GM18909 (cell line): ENCODE measurements around the gene RARB.

Source experiments
- ATAC-seq: cut with Tn5 transposase; IDR thresholded peaks from one replicate; pipeline ENCODE4 v1.9.1; 2021; ENCODE audit warnings: mild to moderate bottlenecking; ENCODE audit not compliant: unreplicated experiment, poor library complexity

RARB gene

GRCh38 chr3:25537516-25537915 lies 109.5 kb downstream of the RARB start:
- no peak for ATAC-seq

- no peak for ATAC-seq
Measured at GRCh38 chr3:25540273-25540672, 112.2 kb downstream of the RARB start.

- ATAC-seq: no peak
Measured at GRCh38 chr3:25542492-25543039, 114.5 kb downstream of the RARB start.

GRCh38 chr3:25547103-25547502 lies 119.0 kb downstream of the RARB start:
- no peak for ATAC-seq

GRCh38 chr3:25547943-25548674 lies 120.0 kb downstream of the RARB start:
- ATAC-seq: no peak

- ATAC-seq: no peak
Measured at GRCh38 chr3:25548836-25549235, 120.8 kb downstream of the RARB start.

GRCh38 chr3:25552251-25552650 lies 124.2 kb downstream of the RARB start:
- no peak for ATAC-seq

GRCh38 chr3:25554376-25554775 lies 126.3 kb downstream of the RARB start:
- no peak for ATAC-seq

GRCh38 chr3:25555695-25556437 lies 127.8 kb downstream of the RARB start:
- no peak for ATAC-seq

GRCh38 chr3:25556447-25556846 lies 128.4 kb downstream of the RARB start:
- ATAC-seq: no peak

- no peak for ATAC-seq
Measured at GRCh38 chr3:25557694-25558093, 129.6 kb downstream of the RARB start.

GRCh38 chr3:25558121-25558520 lies 130.1 kb downstream of the RARB start:
- ATAC-seq: no peak

GRCh38 chr3:25558796-25559195 lies 130.7 kb downstream of the RARB start:
- no peak for ATAC-seq

- no peak for ATAC-seq
Measured at GRCh38 chr3:25563601-25564000, 135.5 kb downstream of the RARB start.

GRCh38 chr3:25564075-25564474 lies 136.0 kb downstream of the RARB start:
- no peak for ATAC-seq

GRCh38 chr3:25565807-25566206 lies 137.7 kb downstream of the RARB start:
- ATAC-seq: no peak

GRCh38 chr3:25566358-25566920 lies 138.4 kb downstream of the RARB start:
- no peak for ATAC-seq

- ATAC-seq: no peak
Measured at GRCh38 chr3:25567388-25567787, 139.3 kb downstream of the RARB start.

- no peak for ATAC-seq
Measured at GRCh38 chr3:25567806-25568524, 139.9 kb downstream of the RARB start.

- no peak for ATAC-seq
Measured at GRCh38 chr3:25568525-25569078, 140.5 kb downstream of the RARB start.
